Neural progenitor cell (in vitro differentiated cells): ENCODE results near the gene PIGV. TPM values are rescaled to one million over a fixed set of nuclear protein-coding genes. Genes with fewer than 3 reads are reported as not detected.

Source experiments
- DNase-seq: peaks from one replicate; pipeline ENCODE4 v3.0.0-alpha.2; 2016; ENCODE audit warnings: low spot score
- H2AFZ ChIP-seq: fragments of 200-600 bp; sonication (generic); replicated peaks from 2 replicates; pipeline ENCODE4 v1.6.1; 2016; ENCODE audit warnings: antibody characterized with exemption
- H3F3A ChIP-seq: fragments of 200-600 bp; sonication (generic); 2 replicates; pipeline ENCODE4 v1.6.1; 2016; ENCODE audit warnings: antibody characterized with exemption, low read depth
- H3K27ac ChIP-seq: fragments of 200-600 bp; sonication (generic); 2 replicates; pipeline ENCODE4 v1.5.1; 2016; ENCODE audit warnings: mild to moderate bottlenecking
- H3K27me3 ChIP-seq: fragments of 200-600 bp; sonication (generic); 2 replicates; pipeline ENCODE4 v1.6.1; 2016; ENCODE audit warnings: mild to moderate bottlenecking, moderate library complexity
- H3K36me3 ChIP-seq: fragments of 200-600 bp; sonication (generic); 2 replicates; pipeline ENCODE4 v1.5.1; 2016
- H3K4me1 ChIP-seq: fragments of 200-600 bp; sonication (generic); 2 replicates; pipeline ENCODE4 v1.6.1; 2016; ENCODE audit warnings: mixed run types
- H3K4me2 ChIP-seq: fragments of 200-600 bp; sonication (generic); 2 replicates; pipeline ENCODE4 v1.6.1; 2016
- H3K4me3 ChIP-seq: fragments of 200-600 bp; sonication (generic); 2 replicates; pipeline ENCODE4 v1.5.1; 2016
- H3K79me2 ChIP-seq: fragments of 200-600 bp; sonication (generic); 2 replicates; pipeline ENCODE4 v1.6.1; 2016; ENCODE audit warnings: low read depth
- H3K9ac ChIP-seq: fragments of 200-600 bp; sonication (generic); 2 replicates; pipeline ENCODE4 v1.6.1; 2016
- H3K9me3 ChIP-seq: fragments of 200-600 bp; sonication (generic); 2 replicates; pipeline ENCODE4 v1.5.1; 2016; ENCODE audit warnings: low read depth
- H4K20me1 ChIP-seq: fragments of 200-600 bp; sonication (generic); 2 replicates; pipeline ENCODE4 v1.6.1; 2016; ENCODE audit warnings: low read depth
- H3K27ac Mint-ChIP-seq: 3 replicates; pipeline ENCODE4 v1.8.0; 2021; ENCODE audit warnings: mixed read lengths
- H3K27me3 Mint-ChIP-seq: 2 replicates; pipeline ENCODE4 v1.8.0; 2022; ENCODE audit warnings: low read depth, mild to moderate bottlenecking, inconsistent platforms, moderate library complexity, mixed read lengths; ENCODE audit not compliant: insufficient read depth
- H3K36me3 Mint-ChIP-seq: 3 replicates; pipeline ENCODE4 v1.8.0; 2021; ENCODE audit warnings: mixed read lengths
- H3K4me1 Mint-ChIP-seq: 3 replicates; pipeline ENCODE4 v1.8.0; 2021; ENCODE audit warnings: mixed read lengths
- H3K4me3 Mint-ChIP-seq: 3 replicates; pipeline ENCODE4 v1.8.0; 2021; ENCODE audit warnings: mild to moderate bottlenecking, moderate library complexity, mixed read lengths
- H3K9me3 Mint-ChIP-seq: 3 replicates; pipeline ENCODE4 v1.8.0; 2020; ENCODE audit warnings: mixed read lengths
- EZH2 ChIP-seq: fragments of 200-600 bp; sonication (generic); IDR thresholded peaks from 2 replicates; pipeline ENCODE4 v1.6.1; 2017; ENCODE audit warnings: antibody characterized with exemption, mild to moderate bottlenecking, moderate library complexity
- EZH2phosphoT487 ChIP-seq: fragments of 200-600 bp; sonication (generic); IDR thresholded peaks from 2 replicates; pipeline ENCODE4 v1.6.1; 2017; ENCODE audit warnings: antibody characterized with exemption
- total RNA-seq: library from RNA; depleted of rRNA; stranded (reverse); fragments of >200 nt; gene quantifications from 2 replicates; pipeline ENCODE4 v1.2.3, GENCODE V29; 2015; ENCODE audit warnings: low replicate concordance
- TF ChIP-seq, protein P1 (sequence below): fragments of 200-600 bp; sonication (generic); IDR thresholded peaks from 2 replicates; pipeline ENCODE4 v1.5.1; 2017; ENCODE audit warnings: antibody characterized with exemption, mild to moderate bottlenecking

Gene PIGV
- total RNA-seq, 1 donor from 2014 or later: 19.4 TPM

DNA sequence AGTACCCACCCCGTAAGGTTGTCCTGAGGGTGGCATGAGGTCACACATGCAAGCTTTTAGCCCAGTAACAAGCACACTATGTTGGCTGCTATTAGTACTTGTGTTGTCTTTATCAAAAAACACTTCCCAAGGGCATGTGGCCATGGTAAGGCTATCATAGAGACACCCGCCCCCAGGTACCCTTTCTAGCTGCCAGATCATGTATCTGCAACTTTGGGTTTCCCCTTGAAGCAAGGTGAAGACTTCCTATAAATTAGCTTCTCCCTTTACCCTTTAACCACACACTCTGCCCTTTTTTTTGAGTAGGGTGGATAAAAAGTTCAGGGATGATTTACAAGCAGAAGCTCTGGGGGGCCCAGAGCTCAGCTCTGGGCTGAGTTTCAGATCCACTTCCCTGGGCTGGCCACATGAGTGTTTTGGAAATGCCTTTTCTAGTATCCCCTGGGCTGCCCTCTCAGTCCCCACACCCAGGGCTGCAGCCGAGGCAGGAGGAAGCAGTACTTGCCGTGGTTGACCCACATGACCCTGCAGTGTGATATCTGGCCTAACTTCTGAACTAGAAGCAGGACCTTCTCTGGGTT is 40.8 kb downstream of the PIGV start:
- H4K20me1 ChIP-seq: peaks cover 61% of the 10 kb centered on the region
- H3K4me2 ChIP-seq: peak overlapping the region; percentile 99
- H3K27ac ChIP-seq: no peak overlapping the region

DNA sequence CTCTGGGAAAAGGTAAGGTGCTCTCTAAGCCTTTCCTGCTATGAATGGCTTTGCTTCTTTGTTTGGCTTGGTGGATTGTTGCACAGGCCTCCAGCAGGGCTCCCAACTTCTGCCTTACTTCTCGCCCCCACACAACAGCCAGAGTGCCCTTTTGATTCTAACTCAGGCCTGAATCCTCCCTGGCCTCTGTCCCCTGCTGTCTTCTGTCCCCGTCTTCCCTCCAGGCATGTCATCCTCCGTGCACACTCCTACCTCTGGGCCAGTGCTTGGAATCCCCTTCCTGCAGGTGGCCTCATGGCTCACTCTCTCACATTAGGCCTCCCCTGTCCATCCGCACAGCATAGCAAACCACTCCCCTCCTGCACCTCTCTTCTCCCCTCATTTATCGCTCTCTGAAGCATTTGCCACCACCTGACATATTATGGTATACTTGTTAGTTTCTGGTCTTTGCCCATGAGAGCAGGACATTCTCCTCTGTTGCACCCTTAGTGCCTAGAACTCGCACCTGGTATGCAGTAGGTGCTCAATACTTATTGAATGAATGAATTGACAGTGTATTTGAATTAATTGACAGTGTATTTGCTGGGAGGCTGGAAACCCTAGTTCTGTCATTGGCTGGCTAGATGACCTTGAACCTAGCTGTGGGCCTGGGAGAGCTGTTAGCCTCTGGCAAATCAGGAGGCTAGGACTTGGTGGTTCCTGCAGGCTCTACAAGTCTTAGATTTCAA is 41.6 kb downstream of the PIGV start:
- H3K9me3 Mint-ChIP-seq: no peaks in the 10 kb centered on the region
- Histone ChIP-seq H3K4me1 (peaks cover 30% of the 10 kb centered on the region), H4K20me1 (peaks cover 61% of the 10 kb centered on the region), H2AFZ (no peak overlapping the region), H3K27me3 (no peaks in the 10 kb centered on the region), H3F3A (peaks cover 29% of the 10 kb centered on the region), H3K4me2 (peak overlapping the region; percentile 99), H3K4me3 (no peak overlapping the region), H3K9me3 (no peaks in the 10 kb centered on the region), H3K27ac (no peak overlapping the region), H3K79me2 (peaks cover 51% of the 10 kb centered on the region), H3K9ac (no peak overlapping the region), H3K36me3 (no peaks in the 10 kb centered on the region)
- peaks cover 14% of the 10 kb centered on the region for H3K27me3 Mint-ChIP-seq
- no peak overlapping the region for H3K27ac Mint-ChIP-seq
- TF ChIP-seq, protein P1, sequence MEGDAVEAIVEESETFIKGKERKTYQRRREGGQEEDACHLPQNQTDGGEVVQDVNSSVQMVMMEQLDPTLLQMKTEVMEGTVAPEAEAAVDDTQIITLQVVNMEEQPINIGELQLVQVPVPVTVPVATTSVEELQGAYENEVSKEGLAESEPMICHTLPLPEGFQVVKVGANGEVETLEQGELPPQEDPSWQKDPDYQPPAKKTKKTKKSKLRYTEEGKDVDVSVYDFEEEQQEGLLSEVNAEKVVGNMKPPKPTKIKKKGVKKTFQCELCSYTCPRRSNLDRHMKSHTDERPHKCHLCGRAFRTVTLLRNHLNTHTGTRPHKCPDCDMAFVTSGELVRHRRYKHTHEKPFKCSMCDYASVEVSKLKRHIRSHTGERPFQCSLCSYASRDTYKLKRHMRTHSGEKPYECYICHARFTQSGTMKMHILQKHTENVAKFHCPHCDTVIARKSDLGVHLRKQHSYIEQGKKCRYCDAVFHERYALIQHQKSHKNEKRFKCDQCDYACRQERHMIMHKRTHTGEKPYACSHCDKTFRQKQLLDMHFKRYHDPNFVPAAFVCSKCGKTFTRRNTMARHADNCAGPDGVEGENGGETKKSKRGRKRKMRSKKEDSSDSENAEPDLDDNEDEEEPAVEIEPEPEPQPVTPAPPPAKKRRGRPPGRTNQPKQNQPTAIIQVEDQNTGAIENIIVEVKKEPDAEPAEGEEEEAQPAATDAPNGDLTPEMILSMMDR: no peak
- TF ChIP-seq EZH2phosphoT487: no peak
- no peak for TF ChIP-seq EZH2
- peak; percentile 33 for DNase-seq
- H3K4me1 Mint-ChIP-seq: peaks cover 36% of the 10 kb centered on the region
- H3K4me3 Mint-ChIP-seq: peak overlapping the region; percentile 30
- H3K36me3 Mint-ChIP-seq: peaks cover 17% of the 10 kb centered on the region

More for the DNA sequence above, 40.8 kb downstream of the PIGV start:
- no peak overlapping the region for H3K27ac Mint-ChIP-seq
- H3K9ac ChIP-seq: no peak overlapping the region
- TF ChIP-seq, protein P1: no peak
- no peak for TF ChIP-seq EZH2phosphoT487
- no peak for TF ChIP-seq EZH2
- H3K4me1 Mint-ChIP-seq: peaks cover 30% of the 10 kb centered on the region
- H3K4me3 ChIP-seq: no peak overlapping the region
- H3K27me3 ChIP-seq: no peaks in the 10 kb centered on the region
- H3K9me3 ChIP-seq: no peaks in the 10 kb centered on the region
- H3K4me1 ChIP-seq: peaks cover 30% of the 10 kb centered on the region
- DNase-seq: no peak
- H3F3A ChIP-seq: peaks cover 21% of the 10 kb centered on the region
- peak overlapping the region; percentile 92 for H3K4me3 Mint-ChIP-seq
- peaks cover 51% of the 10 kb centered on the region for H3K79me2 ChIP-seq
- no peak overlapping the region for H2AFZ ChIP-seq
- no peaks in the 10 kb centered on the region for H3K36me3 ChIP-seq
- peaks cover 14% of the 10 kb centered on the region for H3K27me3 Mint-ChIP-seq
- no peaks in the 10 kb centered on the region for H3K9me3 Mint-ChIP-seq
- peaks cover 13% of the 10 kb centered on the region for H3K36me3 Mint-ChIP-seq

DNA sequence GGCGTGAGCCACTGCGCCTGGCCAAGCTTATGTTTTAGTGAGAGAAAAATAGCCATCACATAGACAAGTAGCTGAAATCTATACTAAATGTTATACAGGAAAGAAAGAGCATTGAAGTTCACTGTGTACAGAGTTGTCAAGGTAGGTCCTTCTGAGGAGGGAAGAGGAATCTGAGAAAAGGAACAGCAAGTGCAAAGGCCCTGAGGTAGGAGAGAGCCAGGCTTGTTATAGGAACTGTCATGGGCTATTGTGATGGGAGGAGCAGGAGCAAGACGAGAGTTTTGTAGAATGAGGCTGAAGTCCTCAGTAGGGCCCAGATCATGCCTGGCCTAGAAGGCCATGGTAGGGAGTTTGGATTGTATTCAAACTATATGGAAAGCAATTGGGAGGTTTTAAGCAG is 43.3 kb downstream of the PIGV start:
- Mint-ChIP-seq H3K27me3 (peaks cover 10% of the 10 kb centered on the region), H3K27ac (no peak overlapping the region), H3K36me3 (peaks cover 24% of the 10 kb centered on the region), H3K4me1 (peaks cover 39% of the 10 kb centered on the region), H3K9me3 (no peaks in the 10 kb centered on the region), H3K4me3 (no peak overlapping the region)
- Histone ChIP-seq H3K9ac (no peak overlapping the region), H3K27me3 (no peaks in the 10 kb centered on the region), H3K79me2 (peaks cover 51% of the 10 kb centered on the region), H3K9me3 (no peaks in the 10 kb centered on the region), H2AFZ (no peak overlapping the region), H3K27ac (no peak overlapping the region), H3K36me3 (no peaks in the 10 kb centered on the region), H4K20me1 (peaks cover 61% of the 10 kb centered on the region), H3K4me1 (peaks cover 25% of the 10 kb centered on the region), H3F3A (peaks cover 26% of the 10 kb centered on the region), H3K4me3 (no peak overlapping the region), H3K4me2 (no peak overlapping the region)
- no peak for DNase-seq
- TF ChIP-seq, protein P1: no peak
- no peak for TF ChIP-seq EZH2
- TF ChIP-seq EZH2phosphoT487: no peak
